Stomach smooth muscle (tissue), 2 donors: ENCODE data around the gene FAM20C.

Experiments
- H3K27ac ChIP-seq: one replicate; pipeline ENCODE4 v1.7.0; 2013; ENCODE audit warnings: mild to moderate bottlenecking, low read length, inconsistent platforms
- H3K27me3 ChIP-seq, 2 donors: one replicate each; pipeline ENCODE4 v1.7.0; 2013; ENCODE audit warnings: low read length in 2 of 2; ENCODE audit not compliant: insufficient read depth in 2 of 2, control insufficient read depth in 1 of 2
- H3K36me3 ChIP-seq, 2 donors: one replicate each; pipeline ENCODE4 v1.7.0; 2013; ENCODE audit warnings: low read length in 2 of 2; ENCODE audit not compliant: control insufficient read depth in 2 of 2, insufficient read depth in 2 of 2
- H3K4me1 ChIP-seq: one replicate; pipeline ENCODE4 v1.7.0; 2013; ENCODE audit warnings: low read length; ENCODE audit not compliant: control insufficient read depth, insufficient read depth
- H3K4me3 ChIP-seq, 2 donors: one replicate each; pipeline ENCODE4 v1.7.0; 2013; ENCODE audit warnings: low read length in 2 of 2
- H3K9ac ChIP-seq, 2 donors: one replicate each; pipeline ENCODE4 v1.7.0; 2013; ENCODE audit warnings: low read length in 2 of 2, mild to moderate bottlenecking in 1 of 2
- H3K9me3 ChIP-seq, 2 donors: one replicate each; pipeline ENCODE4 v1.7.0; 2013; ENCODE audit warnings: low read length in 2 of 2; ENCODE audit not compliant: control insufficient read depth in 2 of 2
- donor health status: healthy.
- donor health status: Pancreatic carcinoma.

Gene FAM20C

GRCh38 chr7:231030-231857 is 38.9 kb downstream of the FAM20C start:
- no peaks in the 10 kb centered on the region for H3K36me3 ChIP-seq
- no peak overlapping the region for H3K4me3 ChIP-seq
- H3K9me3 ChIP-seq, result no peaks in the 10 kb centered on the region
- no peaks in the 10 kb centered on the region for H3K27me3 ChIP-seq
- H3K27ac ChIP-seq, result peak overlapping the region; percentile 92
- peak overlapping the region in 1 of 2 donors; percentile 58 for H3K9ac ChIP-seq
- H3K4me1 ChIP-seq, result peaks cover 97% of the 10 kb centered on the region

- H3K27me3 ChIP-seq, result no peaks in the 10 kb centered on the region
- no peaks in the 10 kb centered on the region for H3K36me3 ChIP-seq
- H3K4me1 ChIP-seq, result peaks cover 96% of the 10 kb centered on the region
- H3K27ac ChIP-seq, result peak overlapping the region; percentile 92
- peak overlapping the region in 1 of 2 donors; percentile 44 for H3K4me3 ChIP-seq
- no peaks in the 10 kb centered on the region for H3K9me3 ChIP-seq
- H3K9ac ChIP-seq, result peak overlapping the region; percentile 13 to 91
Measured at GRCh38 chr7:231858-232246, 39.5 kb downstream of the FAM20C start.

GRCh38 chr7:232410-233248 is 40.3 kb downstream of the FAM20C start:
- Histone ChIP-seq H3K9ac (peak overlapping the region; percentile 13 to 91), H3K4me1 (peaks cover 93% of the 10 kb centered on the region), H3K36me3 (peaks cover 0 to 2% of the 10 kb centered on the region in 2 donors), H3K27me3 (no peaks in the 10 kb centered on the region), H3K4me3 (peak overlapping the region; percentile 44 to 48), H3K27ac (peak overlapping the region; percentile 92), H3K9me3 (no peaks in the 10 kb centered on the region)

- peak overlapping the region; percentile 51 to 91 for H3K9ac ChIP-seq
- peak overlapping the region; percentile 46 to 65 for H3K4me3 ChIP-seq
- H3K27ac ChIP-seq, result peak overlapping the region; percentile 92
- H3K4me1 ChIP-seq, result peaks cover 85% of the 10 kb centered on the region
- H3K36me3 ChIP-seq, result peaks cover 0 to 2% of the 10 kb centered on the region in 2 donors
- H3K9me3 ChIP-seq, result no peaks in the 10 kb centered on the region
- no peaks in the 10 kb centered on the region for H3K27me3 ChIP-seq
Measured at GRCh38 chr7:233249-234035, 41.1 kb downstream of the FAM20C start.

DNA sequence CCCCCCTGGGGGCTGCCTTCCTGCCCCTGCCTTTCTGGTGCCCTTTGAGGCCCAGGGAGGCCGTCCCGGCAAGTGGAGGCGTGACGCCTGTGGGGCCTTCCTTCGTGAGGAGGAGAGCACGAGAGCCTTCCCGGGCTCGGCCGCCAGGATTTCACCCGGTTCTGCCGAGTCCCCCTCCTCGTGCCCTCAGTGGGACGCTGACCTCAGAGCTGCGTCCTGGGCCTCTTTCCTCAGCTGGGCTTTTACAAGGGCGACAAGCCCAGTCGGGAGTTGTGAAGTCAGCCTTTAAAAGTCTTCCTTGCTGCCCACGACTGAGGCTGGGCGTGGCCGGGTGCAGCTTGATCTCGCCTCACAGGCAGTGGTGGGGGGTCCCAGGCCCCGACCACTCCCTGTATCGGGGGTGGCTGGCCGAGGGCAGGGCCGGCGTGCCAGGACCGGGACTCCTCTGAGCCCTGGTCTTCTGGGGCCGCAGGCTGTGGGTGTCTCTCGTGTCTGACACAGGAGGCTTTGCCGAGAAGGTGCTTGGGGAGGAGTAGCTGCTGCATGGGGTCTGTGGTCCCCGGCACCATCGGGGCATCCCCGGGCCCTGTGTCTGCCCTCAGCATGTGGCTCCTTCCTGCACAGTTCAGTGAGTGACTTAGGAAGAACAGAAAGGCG is 41.8 kb downstream of the FAM20C start:
- Histone ChIP-seq H3K27me3 (no peaks in the 10 kb centered on the region), H3K36me3 (peaks cover 0 to 2% of the 10 kb centered on the region in 2 donors), H3K9me3 (no peaks in the 10 kb centered on the region), H3K4me1 (peaks cover 78% of the 10 kb centered on the region), H3K4me3 (peak overlapping the region; percentile 46 to 65), H3K9ac (peak overlapping the region; percentile 51 to 91), H3K27ac (peak overlapping the region; percentile 92)

DNA sequence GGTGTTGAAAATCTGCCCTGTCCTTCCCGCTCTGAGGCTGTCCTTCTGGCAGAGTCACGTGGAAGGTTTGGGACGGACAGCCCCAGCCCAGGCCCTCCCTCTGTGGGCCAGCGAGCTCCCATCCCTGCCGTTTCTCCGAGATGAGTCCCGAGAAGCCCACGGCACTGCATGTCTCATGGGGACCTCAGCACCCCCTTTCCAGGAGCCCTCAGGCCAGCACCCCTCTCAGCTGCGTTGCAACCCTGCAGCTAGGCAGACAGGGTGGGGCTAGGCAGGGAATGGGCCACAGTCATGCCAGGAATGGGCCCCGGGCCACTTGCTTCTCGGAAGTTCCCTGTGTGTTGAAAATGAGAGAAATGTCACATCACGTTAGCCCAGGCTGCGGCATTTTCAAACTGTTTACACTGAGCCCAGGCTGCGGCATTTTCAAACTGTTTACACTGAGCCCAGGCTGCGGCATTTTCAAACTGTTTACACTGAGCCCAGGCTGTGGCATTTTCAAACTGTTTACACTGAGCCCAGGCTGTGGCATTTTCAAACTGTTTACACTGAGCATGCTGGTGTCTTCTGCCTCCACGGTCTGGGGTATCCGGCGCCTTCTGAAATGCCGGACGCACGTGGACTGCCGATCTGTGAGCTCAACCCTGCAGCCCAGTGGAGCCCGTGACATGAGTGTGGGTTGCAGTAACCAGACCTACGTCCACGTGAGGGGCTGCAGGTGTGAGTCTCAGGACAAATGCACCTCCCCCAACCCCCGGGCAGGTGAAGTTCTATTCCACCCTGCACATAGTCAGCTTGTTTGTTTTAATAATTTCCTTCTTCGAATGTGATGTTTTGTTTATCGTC is 42.6 kb downstream of the FAM20C start:
- H3K4me3 ChIP-seq, result peak overlapping the region; percentile 46 to 65
- peak overlapping the region; percentile 92 for H3K27ac ChIP-seq
- peaks cover 0 to 2% of the 10 kb centered on the region in 2 donors for H3K36me3 ChIP-seq
- H3K27me3 ChIP-seq, result no peaks in the 10 kb centered on the region
- H3K4me1 ChIP-seq, result peaks cover 71% of the 10 kb centered on the region
- peak overlapping the region in 1 of 2 donors; percentile 91 for H3K9ac ChIP-seq
- H3K9me3 ChIP-seq, result no peaks in the 10 kb centered on the region

GRCh38 chr7:235576-236395 is 43.4 kb downstream of the FAM20C start:
- H3K36me3 ChIP-seq, result peaks cover 0 to 2% of the 10 kb centered on the region in 2 donors
- H3K4me1 ChIP-seq, result peaks cover 66% of the 10 kb centered on the region
- H3K27ac ChIP-seq, result peak overlapping the region; percentile 92
- H3K9ac ChIP-seq, result peak overlapping the region in 1 of 2 donors; percentile 61
- H3K9me3 ChIP-seq, result no peaks in the 10 kb centered on the region
- no peaks in the 10 kb centered on the region for H3K27me3 ChIP-seq
- H3K4me3 ChIP-seq, result peak overlapping the region; percentile 16 to 65

GRCh38 chr7:236967-237366 is 44.6 kb downstream of the FAM20C start:
- no peak overlapping the region for H3K27ac ChIP-seq
- H3K36me3 ChIP-seq, result peaks cover 0 to 4% of the 10 kb centered on the region in 2 donors
- peaks cover 57% of the 10 kb centered on the region for H3K4me1 ChIP-seq
- H3K9me3 ChIP-seq, result no peaks in the 10 kb centered on the region
- H3K9ac ChIP-seq, result no peak overlapping the region
- H3K4me3 ChIP-seq, result no peak overlapping the region
- no peaks in the 10 kb centered on the region for H3K27me3 ChIP-seq

DNA sequence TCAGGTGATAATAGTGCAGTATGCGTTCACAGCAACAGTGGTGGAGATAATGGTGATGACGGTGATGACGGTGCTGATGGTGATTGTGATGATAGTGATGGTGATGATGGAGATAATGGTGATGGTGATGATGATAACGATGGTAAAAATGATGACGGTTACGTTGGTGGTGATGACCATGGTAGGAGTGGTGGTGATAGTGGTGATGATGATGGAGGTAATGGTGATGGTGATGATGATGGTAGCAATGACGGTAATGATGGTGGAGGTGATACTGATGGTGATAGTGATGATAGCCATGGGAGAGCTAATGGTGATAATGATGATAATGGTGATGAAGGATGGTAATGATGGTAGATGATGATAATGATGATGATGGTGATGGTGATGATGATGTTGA is 45.0 kb downstream of the FAM20C start:
- peaks cover 0 to 4% of the 10 kb centered on the region in 2 donors for H3K36me3 ChIP-seq
- H3K9ac ChIP-seq, result no peak overlapping the region
- no peak overlapping the region for H3K27ac ChIP-seq
- no peaks in the 10 kb centered on the region for H3K9me3 ChIP-seq
- H3K4me3 ChIP-seq, result no peak overlapping the region
- peaks cover 53% of the 10 kb centered on the region for H3K4me1 ChIP-seq
- H3K27me3 ChIP-seq, result no peaks in the 10 kb centered on the region
